ENCODE results near the gene METTL2B.

DNA sequence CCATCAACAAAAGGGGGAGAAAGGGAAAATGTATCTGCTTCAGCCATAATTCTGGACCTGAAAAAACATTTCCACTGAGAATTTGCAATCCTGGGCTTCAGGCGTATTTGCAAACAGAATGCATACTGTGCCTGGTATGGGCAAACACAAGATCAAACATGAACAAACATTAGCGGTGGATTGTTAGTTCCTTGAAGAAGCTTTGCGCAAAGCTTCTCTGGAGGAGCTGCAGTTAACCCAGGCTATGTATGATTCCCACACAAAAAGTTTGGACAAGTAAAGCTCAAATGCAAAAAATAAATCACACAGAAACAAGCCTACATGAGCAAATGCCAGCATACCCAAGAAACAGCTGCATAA, 41.2 kb upstream of the METTL2B start:
- TF ChIP-seq, protein P1, sequence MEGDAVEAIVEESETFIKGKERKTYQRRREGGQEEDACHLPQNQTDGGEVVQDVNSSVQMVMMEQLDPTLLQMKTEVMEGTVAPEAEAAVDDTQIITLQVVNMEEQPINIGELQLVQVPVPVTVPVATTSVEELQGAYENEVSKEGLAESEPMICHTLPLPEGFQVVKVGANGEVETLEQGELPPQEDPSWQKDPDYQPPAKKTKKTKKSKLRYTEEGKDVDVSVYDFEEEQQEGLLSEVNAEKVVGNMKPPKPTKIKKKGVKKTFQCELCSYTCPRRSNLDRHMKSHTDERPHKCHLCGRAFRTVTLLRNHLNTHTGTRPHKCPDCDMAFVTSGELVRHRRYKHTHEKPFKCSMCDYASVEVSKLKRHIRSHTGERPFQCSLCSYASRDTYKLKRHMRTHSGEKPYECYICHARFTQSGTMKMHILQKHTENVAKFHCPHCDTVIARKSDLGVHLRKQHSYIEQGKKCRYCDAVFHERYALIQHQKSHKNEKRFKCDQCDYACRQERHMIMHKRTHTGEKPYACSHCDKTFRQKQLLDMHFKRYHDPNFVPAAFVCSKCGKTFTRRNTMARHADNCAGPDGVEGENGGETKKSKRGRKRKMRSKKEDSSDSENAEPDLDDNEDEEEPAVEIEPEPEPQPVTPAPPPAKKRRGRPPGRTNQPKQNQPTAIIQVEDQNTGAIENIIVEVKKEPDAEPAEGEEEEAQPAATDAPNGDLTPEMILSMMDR (IDR thresholded peaks at IDR 0.05): no peak
- no peak for TF ChIP-seq POLR2A (IDR thresholded peaks at IDR 0.05)
